Uterus (tissue), 2 donors: ENCODE data around the gene MAP1S.

Experiments used
- POLR2A ChIP-seq, 2 donors: fragments of 450-650 bp; IDR thresholded peaks; one replicate each; pipeline ENCODE4 v1.6.1; 2016; ENCODE audit warnings: antibody characterized with exemption in 2 of 2, mild to moderate bottlenecking in 1 of 2, moderate library complexity in 1 of 2
- TF ChIP-seq, protein P1 (sequence below), 4 experiments: fragments of 200-600 bp in 2 of 4; fragments of 450-650 bp in 2 of 4; sonication (generic) in 2 of 4; IDR thresholded peaks; one replicate each; pipeline ENCODE4 v1.5.1; 2016 to 2019; ENCODE audit warnings: antibody characterized with exemption in 4 of 4, mild to moderate bottlenecking in 2 of 4, moderate library complexity in 1 of 4

DNA sequence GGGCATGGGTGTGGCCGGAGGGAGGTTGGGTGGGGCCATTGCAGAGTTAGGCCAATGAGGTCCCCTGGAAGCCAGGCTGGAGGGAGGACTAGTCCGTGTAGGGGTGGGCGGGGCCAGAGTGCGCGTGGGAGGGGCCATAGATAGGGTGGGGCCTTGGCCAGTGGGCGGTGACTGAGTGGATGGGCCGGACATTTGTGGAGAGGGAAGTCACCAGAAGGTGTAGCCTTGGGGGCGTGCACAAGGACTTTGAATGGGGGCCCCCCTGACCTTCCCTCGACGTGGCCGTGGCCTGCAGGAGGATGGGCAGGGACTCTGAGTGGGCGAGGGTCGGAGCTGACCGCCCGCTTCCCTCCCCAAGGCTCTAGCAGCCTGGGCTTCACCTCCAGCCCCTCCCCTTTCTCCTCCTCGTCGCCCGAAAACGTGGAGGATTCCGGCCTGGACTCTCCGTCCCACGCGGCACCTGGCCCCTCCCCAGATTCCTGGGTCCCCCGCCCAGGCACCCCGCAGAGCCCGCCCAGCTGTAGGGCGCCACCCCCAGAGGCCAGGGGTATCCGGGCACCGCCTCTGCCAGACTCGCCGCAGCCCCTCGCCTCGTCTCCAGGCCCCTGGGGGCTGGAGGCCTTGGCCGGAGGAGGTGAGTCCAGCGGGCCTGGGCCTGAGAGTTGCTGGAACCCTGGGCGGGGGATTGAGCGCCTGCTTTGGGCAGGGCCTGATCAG is 59.1 kb downstream of the MAP1S start:
- TF ChIP-seq, protein P1, sequence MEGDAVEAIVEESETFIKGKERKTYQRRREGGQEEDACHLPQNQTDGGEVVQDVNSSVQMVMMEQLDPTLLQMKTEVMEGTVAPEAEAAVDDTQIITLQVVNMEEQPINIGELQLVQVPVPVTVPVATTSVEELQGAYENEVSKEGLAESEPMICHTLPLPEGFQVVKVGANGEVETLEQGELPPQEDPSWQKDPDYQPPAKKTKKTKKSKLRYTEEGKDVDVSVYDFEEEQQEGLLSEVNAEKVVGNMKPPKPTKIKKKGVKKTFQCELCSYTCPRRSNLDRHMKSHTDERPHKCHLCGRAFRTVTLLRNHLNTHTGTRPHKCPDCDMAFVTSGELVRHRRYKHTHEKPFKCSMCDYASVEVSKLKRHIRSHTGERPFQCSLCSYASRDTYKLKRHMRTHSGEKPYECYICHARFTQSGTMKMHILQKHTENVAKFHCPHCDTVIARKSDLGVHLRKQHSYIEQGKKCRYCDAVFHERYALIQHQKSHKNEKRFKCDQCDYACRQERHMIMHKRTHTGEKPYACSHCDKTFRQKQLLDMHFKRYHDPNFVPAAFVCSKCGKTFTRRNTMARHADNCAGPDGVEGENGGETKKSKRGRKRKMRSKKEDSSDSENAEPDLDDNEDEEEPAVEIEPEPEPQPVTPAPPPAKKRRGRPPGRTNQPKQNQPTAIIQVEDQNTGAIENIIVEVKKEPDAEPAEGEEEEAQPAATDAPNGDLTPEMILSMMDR (IDR thresholded peaks at IDR 0.05) = no peak
- no peak for TF ChIP-seq POLR2A (IDR thresholded peaks at IDR 0.05)
